ENCODE measurements around the gene FYN. TPM values are rescaled to one million over a fixed set of nuclear protein-coding genes. Genes with fewer than 3 reads are reported as not detected.

The FYN gene
- total RNA-seq, 4 donors from 2014 or later = 56.3 to 96.4 (median 81.8) TPM

DNA sequence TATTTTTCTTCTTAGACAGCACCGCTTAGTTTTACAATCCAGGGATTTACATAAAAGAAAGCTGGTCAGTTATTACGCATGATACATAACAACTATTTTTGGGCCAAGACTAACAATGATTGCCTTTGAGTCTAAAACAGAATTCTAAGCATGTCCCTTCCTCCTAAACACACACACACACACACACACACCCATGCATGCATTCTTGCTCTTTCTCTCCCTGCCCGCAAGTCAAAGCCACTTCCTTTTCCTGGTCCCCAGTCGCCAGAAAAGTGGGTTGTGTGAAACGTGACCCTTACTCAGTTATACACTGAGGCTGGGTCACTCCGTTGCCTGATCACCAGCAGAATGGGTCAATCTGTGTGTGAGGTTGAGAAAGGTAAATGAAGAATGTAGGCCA, 31.4 kb downstream of the FYN start:
- DNase-seq (ENCODE audit: low spot score in 2 of 2) = no peak
- WGBS, 2 donors = 55 to 57% methylated on average over 6 of the region's 6 CpGs
- no peak for TF ChIP-seq POLR2A (IDR thresholded peaks at IDR 0.05)
- TF ChIP-seq, protein P1, sequence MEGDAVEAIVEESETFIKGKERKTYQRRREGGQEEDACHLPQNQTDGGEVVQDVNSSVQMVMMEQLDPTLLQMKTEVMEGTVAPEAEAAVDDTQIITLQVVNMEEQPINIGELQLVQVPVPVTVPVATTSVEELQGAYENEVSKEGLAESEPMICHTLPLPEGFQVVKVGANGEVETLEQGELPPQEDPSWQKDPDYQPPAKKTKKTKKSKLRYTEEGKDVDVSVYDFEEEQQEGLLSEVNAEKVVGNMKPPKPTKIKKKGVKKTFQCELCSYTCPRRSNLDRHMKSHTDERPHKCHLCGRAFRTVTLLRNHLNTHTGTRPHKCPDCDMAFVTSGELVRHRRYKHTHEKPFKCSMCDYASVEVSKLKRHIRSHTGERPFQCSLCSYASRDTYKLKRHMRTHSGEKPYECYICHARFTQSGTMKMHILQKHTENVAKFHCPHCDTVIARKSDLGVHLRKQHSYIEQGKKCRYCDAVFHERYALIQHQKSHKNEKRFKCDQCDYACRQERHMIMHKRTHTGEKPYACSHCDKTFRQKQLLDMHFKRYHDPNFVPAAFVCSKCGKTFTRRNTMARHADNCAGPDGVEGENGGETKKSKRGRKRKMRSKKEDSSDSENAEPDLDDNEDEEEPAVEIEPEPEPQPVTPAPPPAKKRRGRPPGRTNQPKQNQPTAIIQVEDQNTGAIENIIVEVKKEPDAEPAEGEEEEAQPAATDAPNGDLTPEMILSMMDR (IDR thresholded peaks at IDR 0.05) = no peak

DNA sequence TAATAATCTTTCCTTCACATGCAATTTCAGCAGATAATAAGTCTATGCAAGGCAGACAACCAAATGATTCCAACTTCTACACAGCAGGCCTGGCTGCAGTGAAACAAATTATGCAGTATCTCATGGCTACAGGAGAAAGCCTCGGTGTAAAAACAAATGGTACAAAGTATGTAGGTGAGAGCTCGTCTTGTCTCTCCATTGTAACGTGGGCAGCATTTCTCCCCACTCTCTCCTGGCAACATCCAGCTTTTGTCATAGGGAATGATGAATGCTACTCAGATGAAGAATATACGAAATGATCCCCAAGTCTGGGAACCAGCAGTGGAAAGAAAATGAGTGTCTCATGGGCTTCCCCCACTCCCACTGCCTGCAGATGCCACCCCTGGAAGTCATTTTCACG, 32.4 kb downstream of the FYN start:
- no peak for TF ChIP-seq POLR2A (IDR thresholded peaks at IDR 0.05)
- TF ChIP-seq, protein P1 (IDR thresholded peaks at IDR 0.05) = no peak
- no peak for DNase-seq (ENCODE audit: low spot score in 2 of 2)
- 89 to 92% methylated on average over 5 of the region's 5 CpGs for WGBS, 2 donors
- no peak overlapping the region for H3K4me3 ChIP-seq (ENCODE audit: low read depth, poor library complexity, severe bottlenecking)
- intact Hi-C loops (cut with DNase I; ENCODE audit: low total_unique reads) = no loop called here

More for the DNA sequence above, 31.4 kb downstream of the FYN start:
- intact Hi-C loops (cut with DNase I; ENCODE audit: low total_unique reads) = no loop called here
- no peak overlapping the region for H3K4me3 ChIP-seq (ENCODE audit: low read depth, poor library complexity, severe bottlenecking)

DNA sequence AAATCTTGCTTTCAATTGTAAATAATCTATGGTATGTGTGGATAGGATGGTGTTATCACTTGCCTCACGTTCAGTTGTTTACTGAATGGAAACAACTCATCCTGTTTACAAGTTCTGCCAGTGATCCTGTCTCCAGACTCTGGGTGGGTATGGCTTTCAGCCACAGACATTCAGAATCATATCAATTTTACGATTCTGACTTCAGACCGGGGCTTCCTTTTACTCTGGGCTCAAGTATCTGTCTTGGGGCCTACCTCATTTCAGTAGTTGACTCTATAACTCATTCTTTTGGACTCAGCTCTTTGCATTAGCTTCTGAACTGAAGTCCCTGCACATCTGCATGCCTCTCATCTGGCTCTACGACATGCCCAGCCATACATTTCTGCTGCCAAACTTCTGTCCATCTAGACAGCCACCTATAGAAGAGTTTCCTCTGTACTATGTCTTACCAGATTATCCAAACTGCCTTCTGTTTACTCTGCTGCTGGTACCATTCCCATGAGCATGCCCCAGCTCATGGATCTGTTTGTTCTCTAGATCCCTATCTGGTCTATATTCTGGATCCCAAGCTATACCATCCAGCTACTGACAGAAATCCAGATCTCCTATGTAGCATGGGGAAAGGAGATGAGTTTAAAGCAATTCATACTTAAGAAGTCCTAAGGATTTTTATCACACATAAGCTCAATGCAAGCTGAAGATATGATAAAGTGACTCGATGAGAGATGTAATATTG, 34.3 kb downstream of the FYN start:
- no peak for DNase-seq (ENCODE audit: low spot score in 2 of 2)
- no peak for TF ChIP-seq POLR2A (IDR thresholded peaks at IDR 0.05)
- TF ChIP-seq, protein P1 (IDR thresholded peaks at IDR 0.05) = no peak
- H3K4me3 ChIP-seq (ENCODE audit: low read depth, poor library complexity, severe bottlenecking) = no peak overlapping the region
- WGBS, 2 donors = 56 to 74% methylated on average over 5 of the region's 5 CpGs
- intact Hi-C loops (cut with DNase I; ENCODE audit: low total_unique reads) = no loop called here

DNA sequence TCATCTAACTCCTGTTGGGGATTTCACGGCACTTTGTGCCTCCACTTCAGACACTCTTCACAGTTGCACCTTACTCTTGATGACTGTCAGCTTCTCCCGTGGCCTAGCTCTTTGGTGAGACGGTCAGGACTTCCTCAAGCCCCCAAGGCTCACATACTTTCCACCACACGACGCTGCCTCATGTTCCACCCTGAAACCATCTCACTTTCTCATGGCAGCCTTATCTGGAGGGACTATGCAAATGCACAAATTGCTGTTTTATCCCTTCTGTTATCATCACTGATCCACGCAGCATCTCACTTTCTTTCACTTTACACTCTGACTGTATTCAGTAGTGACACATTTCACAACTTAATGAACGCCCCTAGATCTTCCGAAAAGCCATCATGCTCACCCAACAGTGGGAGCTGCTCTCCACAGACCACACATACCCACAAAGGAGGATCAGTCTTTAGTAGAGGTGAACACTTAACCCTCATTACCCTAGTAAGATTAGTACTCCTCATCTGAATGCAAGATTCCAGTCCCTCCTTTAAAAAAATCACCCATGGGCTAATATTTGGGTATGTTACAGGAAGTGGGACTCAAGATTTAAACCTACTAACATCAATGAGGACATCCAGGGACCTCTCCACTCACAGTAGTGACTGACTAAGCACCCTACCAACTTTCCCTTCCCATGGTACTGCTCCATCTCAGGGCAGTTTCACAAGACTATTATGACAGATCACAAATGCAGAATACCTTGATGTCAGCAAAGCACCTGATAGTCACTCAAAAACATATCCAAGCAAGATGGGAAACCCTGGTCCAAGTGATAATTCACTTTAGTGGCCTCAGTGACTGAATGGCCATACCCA, 35.4 kb downstream of the FYN start:
- intact Hi-C loops (cut with DNase I; ENCODE audit: low total_unique reads) = no loop called here
- no peak for DNase-seq (ENCODE audit: low spot score in 2 of 2)
- WGBS, 2 donors = 81 to 84% methylated on average over 8 of the region's 8 CpGs
- H3K4me3 ChIP-seq (ENCODE audit: low read depth, poor library complexity, severe bottlenecking) = no peak overlapping the region
- no peak for TF ChIP-seq POLR2A (IDR thresholded peaks at IDR 0.05)
- TF ChIP-seq, protein P1 (IDR thresholded peaks at IDR 0.05) = no peak

DNA sequence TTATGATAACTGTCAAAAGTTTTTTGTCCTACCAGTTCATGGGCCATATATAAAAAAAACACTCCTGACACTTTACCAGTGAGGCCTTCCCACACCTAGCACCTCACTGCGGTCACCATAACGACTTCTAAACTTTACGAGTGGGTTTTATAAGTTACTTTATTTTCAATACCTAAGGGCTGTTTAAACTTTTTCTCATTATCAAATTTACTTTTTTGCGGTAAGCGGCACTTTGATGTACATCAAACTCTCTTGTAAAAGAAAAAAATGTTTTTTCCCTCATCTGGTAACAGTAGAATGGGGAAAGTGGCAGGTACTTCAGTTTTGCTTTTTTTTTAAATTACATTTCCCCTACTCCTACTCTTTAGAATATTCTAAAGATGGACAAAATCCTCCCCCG, 36.2 kb downstream of the FYN start:
- intact Hi-C loops (cut with DNase I; ENCODE audit: low total_unique reads) = no loop called here
- TF ChIP-seq, protein P1 (IDR thresholded peaks at IDR 0.05) = no peak
- no peak for TF ChIP-seq POLR2A (IDR thresholded peaks at IDR 0.05)
- DNase-seq (ENCODE audit: low spot score in 2 of 2) = no peak
- H3K4me3 ChIP-seq (ENCODE audit: low read depth, poor library complexity, severe bottlenecking) = no peak overlapping the region
- whole genome bisulfite sequencing, 2 donors = 91 to 98% methylated on average over 6 of the region's 6 CpGs
